GM23338 (cell line): ENCODE data around the gene SEL1L3. TPM values are rescaled to one million over a fixed set of nuclear protein-coding genes. Genes with fewer than 3 reads are reported as not detected.

ENCODE experiments used
- ATAC-seq: fragments of 200-7000 bp; cut with Tn5 transposase; 3 replicates; pipeline ENCODE4 v1.9.1; 2020
- DNase-seq: peaks from one replicate; pipeline ENCODE4 v3.0.0-alpha.2; 2015; ENCODE audit warnings: low spot score
- H2AFZ ChIP-seq: fragments of 200-600 bp; sonication (generic); 2 replicates; pipeline ENCODE4 v1.8.0; 2016; ENCODE audit warnings: antibody characterized with exemption, mild to moderate bottlenecking, moderate library complexity
- H3F3A ChIP-seq: fragments of 200-600 bp; sonication (generic); replicated peaks from 2 replicates; pipeline ENCODE4 v1.8.0; 2017; ENCODE audit warnings: antibody characterized with exemption, mixed run types, low read depth
- H3K27ac ChIP-seq: fragments of 200-600 bp; sonication (generic); 2 replicates; pipeline ENCODE4 v1.6.1; 2016; ENCODE audit warnings: low read depth
- H3K27me3 ChIP-seq: fragments of 200-600 bp; sonication (generic); 2 replicates; pipeline ENCODE4 v1.8.0; 2016; ENCODE audit warnings: mild to moderate bottlenecking, mixed run types, moderate library complexity; ENCODE audit not compliant: insufficient read depth
- H3K36me3 ChIP-seq: fragments of 200-600 bp; sonication (generic); 2 replicates; pipeline ENCODE4 v1.8.0; 2016; ENCODE audit warnings: mild to moderate bottlenecking; ENCODE audit not compliant: insufficient read depth
- H3K4me1 ChIP-seq: fragments of 200-600 bp; sonication (generic); 2 replicates; pipeline ENCODE4 v1.8.0; 2016; ENCODE audit warnings: mild to moderate bottlenecking, moderate library complexity; ENCODE audit not compliant: insufficient read depth
- H3K4me2 ChIP-seq: fragments of 200-600 bp; sonication (generic); 2 replicates; pipeline ENCODE4 v1.7.1; 2017; ENCODE audit warnings: mixed run types
- H3K4me3 ChIP-seq: fragments of 200-600 bp; sonication (generic); 2 replicates; pipeline ENCODE4 v1.6.1; 2016; ENCODE audit warnings: mixed run types
- H3K79me2 ChIP-seq: fragments of 200-600 bp; sonication (generic); replicated peaks from 2 replicates; pipeline ENCODE4 v1.8.0; 2017; ENCODE audit warnings: mild to moderate bottlenecking; ENCODE audit not compliant: insufficient read depth
- H3K9me2 ChIP-seq: fragments of 200-600 bp; sonication (generic); 2 replicates; pipeline ENCODE4 v1.8.0; 2017; ENCODE audit not compliant: insufficient read depth
- H4K20me1 ChIP-seq: fragments of 200-600 bp; sonication (generic); replicated peaks from 2 replicates; pipeline ENCODE4 v1.8.0; 2017; ENCODE audit warnings: mild to moderate bottlenecking; ENCODE audit not compliant: insufficient read depth
- H3K27ac Mint-ChIP-seq: 2 replicates; pipeline ENCODE4 v1.8.0; 2020; ENCODE audit warnings: inconsistent platforms, mild to moderate bottlenecking, moderate library complexity, mixed read lengths
- H3K27me3 Mint-ChIP-seq: 3 replicates; pipeline ENCODE4 v1.8.0; 2022; ENCODE audit warnings: low read depth, mild to moderate bottlenecking, moderate library complexity, mixed read lengths, inconsistent platforms; ENCODE audit not compliant: insufficient read depth, poor library complexity
- H3K36me3 Mint-ChIP-seq: 3 replicates; pipeline ENCODE4 v1.8.0; 2021; ENCODE audit warnings: low read depth, mild to moderate bottlenecking, inconsistent platforms, moderate library complexity, mixed read lengths
- H3K4me1 Mint-ChIP-seq: 3 replicates; pipeline ENCODE4 v1.8.0; 2020; ENCODE audit warnings: mild to moderate bottlenecking, inconsistent platforms, mixed read lengths
- H3K4me3 Mint-ChIP-seq: 3 replicates; pipeline ENCODE4 v1.8.0; 2021; ENCODE audit warnings: moderate library complexity, mild to moderate bottlenecking, inconsistent platforms, mixed read lengths
- H3K9me3 Mint-ChIP-seq: 3 replicates; pipeline ENCODE4 v1.8.0; 2020; ENCODE audit warnings: moderate library complexity, mild to moderate bottlenecking, inconsistent platforms, mixed read lengths
- CREB1 ChIP-seq: fragments of 250-450 bp; sonication (Bioruptor Pico); IDR thresholded peaks from 2 replicates; pipeline ENCODE4 v1.5.0; 2020; ENCODE audit warnings: low read depth, mild to moderate bottlenecking, moderate library complexity
- CTCF ChIP-seq, 2 experiments: fragments of 200-600 bp in 1 of 2; sonication (generic) in 1 of 2; conservative IDR thresholded peaks; 2 replicates each; pipeline versions ENCODE4 v1.5.1 to v1.6.1; 2016 to 2017; ENCODE audit warnings: antibody characterized with exemption in 2 of 2, low read depth in 2 of 2, mild to moderate bottlenecking in 2 of 2, moderate library complexity in 1 of 2
- ETS1 ChIP-seq: IDR thresholded peaks from 2 replicates; pipeline ENCODE4 v1.6.1; 2016; ENCODE audit warnings: antibody characterized with exemption
- EZH2 ChIP-seq: fragments of 200-600 bp; sonication (generic); IDR thresholded peaks from one replicate; pipeline ENCODE4 v1.8.0; 2017; ENCODE audit warnings: antibody characterized with exemption, mild to moderate bottlenecking, low read depth; ENCODE audit not compliant: unreplicated experiment
- EZH2phosphoT487 ChIP-seq: fragments of 200-600 bp; sonication (generic); IDR thresholded peaks from one replicate; pipeline ENCODE4 v1.8.1; 2018; ENCODE audit warnings: antibody characterized with exemption; ENCODE audit not compliant: unreplicated experiment
- JUNB ChIP-seq: IDR thresholded peaks from one replicate; pipeline ENCODE4 v1.6.1; 2016; ENCODE audit warnings: antibody characterized with exemption; ENCODE audit not compliant: unreplicated experiment
- NANOG ChIP-seq: IDR thresholded peaks from 2 replicates; pipeline ENCODE4 v1.6.1; 2016; ENCODE audit warnings: antibody characterized with exemption, borderline replicate concordance
- POLR2AphosphoS5 ChIP-seq: IDR thresholded peaks from 2 replicates; pipeline ENCODE4 v1.6.1; 2016; ENCODE audit warnings: antibody characterized with exemption, low read depth
- STAT1 ChIP-seq: IDR thresholded peaks from one replicate; pipeline ENCODE4 v1.6.1; 2016; ENCODE audit warnings: antibody characterized with exemption; ENCODE audit not compliant: unreplicated experiment
- ZNF114 ChIP-seq: fragments of 250-450 bp; sonication (Bioruptor Pico); IDR thresholded peaks from 2 replicates; pipeline ENCODE4 v1.5.0; 2020; ENCODE audit warnings: mild to moderate bottlenecking, moderate library complexity
- ZNF462 ChIP-seq: fragments of 250-450 bp; sonication (Bioruptor Pico); IDR thresholded peaks from 2 replicates; pipeline ENCODE4 v1.5.0; 2020; ENCODE audit warnings: mild to moderate bottlenecking, moderate library complexity
- polyA plus RNA-seq: library from polyadenylated mRNA; unstranded; fragments of >200 nt; fragmentation: Nextera tagmentation; extraction: Ambion mirVana; gene quantifications from 2 replicates; pipeline ENCODE4 v1.2.1, GENCODE V29; 2016
- total RNA-seq: library from RNA; depleted of rRNA; stranded (reverse); fragments of >200 nt; shearing (Covaris generic); gene quantifications from 2 replicates; pipeline ENCODE4 v1.2.3, GENCODE V29; 2014

Gene SEL1L3
- total and polyA plus RNA-seq, 2 experiments from 2014 or later = 17.1 to 61.7 TPM

DNA sequence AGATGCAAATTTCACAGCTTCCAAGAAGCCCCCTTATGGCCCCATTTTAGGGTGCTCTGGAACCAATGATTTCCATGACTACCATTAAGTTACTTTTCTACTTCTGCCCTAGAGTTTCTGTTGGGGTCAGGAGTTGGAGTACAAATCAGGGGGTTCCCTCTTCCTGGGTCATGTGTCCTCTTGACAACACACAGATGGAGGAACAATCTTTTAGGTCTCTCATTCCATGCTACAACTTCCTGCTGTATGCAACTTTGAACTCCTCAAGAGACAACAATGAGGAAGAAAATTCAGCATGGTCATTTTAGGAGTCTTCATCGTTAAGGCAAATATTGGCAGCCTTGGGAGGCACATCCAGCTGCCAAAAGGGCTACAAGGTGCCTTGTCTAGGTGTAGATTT lies 79.7 kb downstream of the SEL1L3 start:
- H3K27me3 ChIP-seq = no peaks in the 10 kb centered on the region
- peaks cover 54% of the 10 kb centered on the region for H3K36me3 Mint-ChIP-seq
- no peaks in the 10 kb centered on the region; the same call in 1 of the 2 replicates for H3K9me2 ChIP-seq
- no peak for ATAC-seq
- H3K36me3 ChIP-seq = peaks cover 16% of the 10 kb centered on the region; the same call in 1 of the 2 replicates
- H3K4me3 ChIP-seq = no peak overlapping the region
- H3K27me3 Mint-ChIP-seq = peaks cover 5% of the 10 kb centered on the region
- H3K79me2 ChIP-seq = no peaks in the 10 kb centered on the region
- TF ChIP-seq NANOG (no peak), ZNF462 (no peak), JUNB (no peak), ETS1 (no peak), POLR2AphosphoS5 (no peak), CTCF (conservative IDR thresholded peaks at IDR 0.05; ENCODE audit: low read depth in 2 of 2) (no peak), STAT1 (no peak), CREB1 (no peak), EZH2 (no peak), EZH2phosphoT487 (no peak), ZNF114 (CRISPR knock-in tag) (no peak)
- H4K20me1 ChIP-seq = no peaks in the 10 kb centered on the region
- no peaks in the 10 kb centered on the region for H3F3A ChIP-seq
- H3K4me1 Mint-ChIP-seq = 0 out of 3 replicates have a peak, but pooled peaks cover 3% of the 10 kb centered on the region
- no peak overlapping the region for H3K4me2 ChIP-seq
- H3K4me3 Mint-ChIP-seq = no peak overlapping the region
- no peaks in the 10 kb centered on the region for H3K9me3 Mint-ChIP-seq
- no peak overlapping the region for H3K27ac Mint-ChIP-seq
- DNase-seq = no peak
- no peak overlapping the region for H2AFZ ChIP-seq
- H3K4me1 ChIP-seq = no peaks in the 10 kb centered on the region
- no peak overlapping the region for H3K27ac ChIP-seq
